ENCODE data around the gene PYM1. TPM values are rescaled to one million over a fixed set of nuclear protein-coding genes. Genes with fewer than 3 reads are reported as not detected.

Gene PYM1
- total RNA-seq, 6 experiments from 2014 or later = 16.5 to 36.4 (median 20.9) TPM

GRCh38 chr12:55908726-55909512, 18.8 kb downstream of the PYM1 start:
- intact Hi-C loops (cut with DNase I) = no loop called here
- 24% methylated on average over 8 of the region's 8 CpGs for WGBS (ENCODE audit: insufficient coverage, low coverage, low lambda C conversion rate, missing lambda C conversion rate)
- Histone ChIP-seq H3K4me1 (peaks cover 0 to 18% (median 4%) of the 10 kb centered on the region in 4 donors), H3K27me3 (no peaks in the 10 kb centered on the region), H3K27ac (peak overlapping the region; percentile 18 to 70 (median 59)), H3K4me3 (no peak overlapping the region), H3K36me3 (no peaks in the 10 kb centered on the region), H3K9me3 (no peaks in the 10 kb centered on the region)
- TF ChIP-seq CTCF (IDR thresholded peaks at IDR 0.05) = no peak
- no peak for TF ChIP-seq POLR2A (IDR thresholded peaks at IDR 0.05)
- DNase-seq (no peak), ATAC-seq (peak; percentile 75 to 85 (median 82))

DNA sequence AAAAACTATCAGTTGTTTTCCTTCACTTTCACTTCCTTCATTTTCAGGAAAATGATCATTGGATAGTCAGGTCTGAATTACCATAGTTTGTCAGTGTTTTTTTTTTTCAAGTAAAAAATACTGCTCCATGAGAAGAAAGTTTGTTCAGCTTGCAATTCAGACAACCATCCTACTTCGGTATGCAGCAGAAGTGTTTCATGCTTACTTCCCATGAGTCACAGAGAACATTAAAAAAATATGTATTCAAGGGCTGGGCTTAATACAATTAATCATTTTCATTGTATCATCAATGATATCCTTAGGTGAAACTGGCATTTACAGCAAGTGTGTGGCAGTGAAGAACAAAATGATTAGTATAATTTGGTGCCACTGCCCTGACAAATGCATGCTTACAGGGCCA, 21.6 kb downstream of the PYM1 start:
- Histone ChIP-seq H3K27ac (no peak overlapping the region), H3K27me3 (no peaks in the 10 kb centered on the region), H3K4me3 (no peak overlapping the region), H3K4me1 (peaks cover 0 to 18% (median 4%) of the 10 kb centered on the region in 4 donors), H3K36me3 (peaks cover 0 to 15% (median 9%) of the 10 kb centered on the region in 4 donors), H3K9me3 (no peaks in the 10 kb centered on the region)
- DNase-seq (no peak), ATAC-seq (no peak)
- 63% methylated on average over 1 of the region's 1 CpG for WGBS (ENCODE audit: insufficient coverage, low coverage, low lambda C conversion rate, missing lambda C conversion rate)
- TF ChIP-seq CTCF (IDR thresholded peaks at IDR 0.05) (no peak), POLR2A (IDR thresholded peaks at IDR 0.05) (no peak)
- intact Hi-C loops (cut with DNase I) = no loop called here

DNA sequence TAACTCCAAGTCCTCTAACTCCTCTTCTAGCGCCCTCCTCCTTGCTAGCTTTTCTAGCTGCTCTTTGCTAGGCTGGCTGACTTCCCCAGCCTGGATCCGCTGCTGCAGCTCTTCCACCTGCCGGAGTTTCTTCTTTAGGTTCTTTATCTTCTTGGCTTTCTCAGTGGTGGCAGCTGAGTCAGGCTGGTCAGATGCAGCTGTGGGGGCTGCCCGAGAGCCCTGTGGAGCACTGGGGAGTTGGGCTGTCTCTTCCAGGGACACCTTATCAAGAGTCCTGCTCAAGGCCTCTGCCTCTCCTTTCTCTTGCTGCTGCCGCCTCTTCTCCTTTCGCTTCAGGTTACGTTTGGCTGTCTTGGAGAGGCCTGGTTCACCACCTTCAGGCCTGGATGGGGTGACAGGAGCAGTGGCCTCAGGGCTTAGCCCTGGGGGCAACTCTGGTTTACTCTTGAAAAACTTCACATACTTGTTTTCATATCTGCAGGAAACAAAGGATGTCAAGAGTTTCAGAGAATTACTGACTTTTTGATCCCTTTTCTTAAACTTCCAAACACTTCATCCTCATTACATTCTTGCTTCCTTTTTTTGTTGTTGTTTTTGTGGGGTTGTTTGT, 25.7 kb downstream of the PYM1 start:
- TF ChIP-seq CTCF (IDR thresholded peaks at IDR 0.05) (no peak), POLR2A (IDR thresholded peaks at IDR 0.05) (no peak)
- intact Hi-C loops (cut with DNase I) = no loop called here
- ATAC-seq (no peak), DNase-seq (no peak)
- Histone ChIP-seq H3K4me3 (no peak overlapping the region), H3K36me3 (peaks cover 0 to 15% (median 9%) of the 10 kb centered on the region in 4 donors), H3K9me3 (no peaks in the 10 kb centered on the region), H3K4me1 (no peaks in the 10 kb centered on the region), H3K27ac (no peak overlapping the region), H3K27me3 (no peaks in the 10 kb centered on the region)
- WGBS (ENCODE audit: insufficient coverage, low coverage, low lambda C conversion rate, missing lambda C conversion rate) = 94% methylated on average over 7 of the region's 7 CpGs

- intact Hi-C loops (cut with DNase I) = no loop called here
- no peak overlapping the region for H3K27ac ChIP-seq
- no peaks in the 10 kb centered on the region for H3K9me3 ChIP-seq
- H3K27me3 ChIP-seq = no peaks in the 10 kb centered on the region
- H3K4me3 ChIP-seq = no peak overlapping the region
- DNase-seq = no peak
- no peak for TF ChIP-seq CTCF (IDR thresholded peaks at IDR 0.05)
- no peak for TF ChIP-seq POLR2A (IDR thresholded peaks at IDR 0.05)
- WGBS (ENCODE audit: insufficient coverage, low coverage, low lambda C conversion rate, missing lambda C conversion rate) = 61% methylated on average over 2 of the region's 2 CpGs
- H3K36me3 ChIP-seq = peaks cover 0 to 15% (median 9%) of the 10 kb centered on the region in 4 donors
- peak in 1 of 4 donors; percentile 31 for ATAC-seq
- no peaks in the 10 kb centered on the region for H3K4me1 ChIP-seq
Measured at GRCh38 chr12:55899082-55899481, 28.6 kb downstream of the PYM1 start.
